Liver (tissue), 9 donors: Measurements from ENCODE around the gene C1R. TPM values are rescaled to one million over a fixed set of nuclear protein-coding genes. Genes with fewer than 3 reads are reported as not detected.

ENCODE experiments used
- DNase-seq: peaks from one replicate; pipeline ENCODE4 v3.0.0-alpha.2; 2017; ENCODE audit warnings: low spot score
- H3K27ac ChIP-seq, 2 donors: one replicate each; pipeline ENCODE4 v1.7.0; 2013; ENCODE audit warnings: inconsistent platforms in 2 of 2, low read length in 2 of 2, control low read depth in 1 of 2, low read depth in 1 of 2, mild to moderate bottlenecking in 1 of 2
- H3K27me3 ChIP-seq, 4 donors: one replicate each; pipeline versions ENCODE4 v1.6.1 to v1.7.0; 2013; ENCODE audit warnings: low read length in 3 of 4, inconsistent platforms in 1 of 4, mild to moderate bottlenecking in 1 of 4, moderate library complexity in 1 of 4; ENCODE audit not compliant: control insufficient read depth in 4 of 4, insufficient read depth in 4 of 4
- H3K36me3 ChIP-seq, 4 donors: one replicate each; pipeline versions ENCODE4 v1.6.1 to v1.7.0; 2013; ENCODE audit warnings: low read length in 3 of 4, mild to moderate bottlenecking in 3 of 4, low read depth in 1 of 4, moderate library complexity in 1 of 4; ENCODE audit not compliant: control insufficient read depth in 4 of 4, insufficient read depth in 3 of 4
- H3K4me1 ChIP-seq, 4 donors: one replicate each; pipeline versions ENCODE4 v1.6.1 to v1.7.0; 2013; ENCODE audit warnings: low read length in 3 of 4, mild to moderate bottlenecking in 3 of 4, moderate library complexity in 1 of 4; ENCODE audit not compliant: control insufficient read depth in 4 of 4, insufficient read depth in 4 of 4
- H3K4me3 ChIP-seq, 3 donors: one replicate each; pipeline versions ENCODE4 v1.6.1 to v1.7.0; 2013; ENCODE audit warnings: low read length in 3 of 3, control low read depth in 1 of 3, low read depth in 1 of 3, mild to moderate bottlenecking in 1 of 3
- H3K9ac ChIP-seq, 2 donors: one replicate each; pipeline ENCODE4 v1.7.0; 2013; ENCODE audit warnings: low read length in 2 of 2, mild to moderate bottlenecking in 2 of 2, moderate library complexity in 2 of 2, control low read depth in 1 of 2, low read depth in 1 of 2
- H3K9me3 ChIP-seq, 4 donors: one replicate each; pipeline versions ENCODE4 v1.6.1 to v1.7.0; 2013; ENCODE audit warnings: low read length in 3 of 4; ENCODE audit not compliant: control insufficient read depth in 4 of 4
- EGR1 ChIP-seq, 2 donors: IDR thresholded peaks; 2 replicates each; pipeline ENCODE4 v1.6.1; 2016 to 2018; ENCODE audit warnings: antibody characterized with exemption in 2 of 2, low read depth in 2 of 2
- FOXA1 ChIP-seq: IDR thresholded peaks from 2 replicates; pipeline ENCODE4 v1.6.1; 2016; ENCODE audit warnings: antibody characterized with exemption
- FOXA2 ChIP-seq: IDR thresholded peaks from 2 replicates; pipeline ENCODE4 v1.6.1; 2016; ENCODE audit warnings: antibody characterized with exemption
- GABPA ChIP-seq, 2 donors: IDR thresholded peaks in 1 of 2; conservative IDR thresholded peaks in 1 of 2; 2 replicates each; pipeline ENCODE4 v1.6.1; 2016; ENCODE audit warnings: antibody characterized with exemption in 2 of 2, mild to moderate bottlenecking in 1 of 2, moderate library complexity in 1 of 2
- HNF4A ChIP-seq, 2 donors: conservative IDR thresholded peaks; 2 replicates each; pipeline ENCODE4 v1.6.1; 2016; ENCODE audit warnings: antibody characterized with exemption in 2 of 2, mild to moderate bottlenecking in 2 of 2
- HNF4G ChIP-seq: IDR thresholded peaks from 2 replicates; pipeline ENCODE4 v1.6.1; 2016; ENCODE audit warnings: antibody characterized with exemption
- JUND ChIP-seq, 2 donors: IDR thresholded peaks; 2 replicates each; pipeline ENCODE4 v1.6.1; 2016; ENCODE audit warnings: antibody characterized with exemption in 2 of 2
- NR2F2 ChIP-seq: IDR thresholded peaks from 2 replicates; pipeline ENCODE4 v1.6.1; 2016; ENCODE audit warnings: antibody characterized with exemption
- RAD21 ChIP-seq, 2 donors: IDR thresholded peaks; 2 replicates each; pipeline ENCODE4 v1.6.1; 2016; ENCODE audit warnings: antibody characterized with exemption in 2 of 2, mild to moderate bottlenecking in 2 of 2
- RXRA ChIP-seq, 2 donors: IDR thresholded peaks; 2 replicates each; pipeline ENCODE4 v1.6.1; 2017 to 2018; ENCODE audit warnings: antibody characterized with exemption in 2 of 2, mild to moderate bottlenecking in 1 of 2
- SP1 ChIP-seq: IDR thresholded peaks from 2 replicates; pipeline ENCODE4 v1.6.1; 2018; ENCODE audit warnings: antibody characterized with exemption, mild to moderate bottlenecking
- TAF1 ChIP-seq: conservative IDR thresholded peaks from 2 replicates; pipeline ENCODE4 v1.6.1; 2016; ENCODE audit warnings: antibody characterized with exemption, mild to moderate bottlenecking
- YY1 ChIP-seq: IDR thresholded peaks from 2 replicates; pipeline ENCODE4 v1.6.1; 2016; ENCODE audit warnings: antibody characterized with exemption, mild to moderate bottlenecking
- WGBS: extraction: QIAGEN DNeasy Blood & Tissue Kit; methylation state at CpG from one replicate; pipeline ENCODE4 v1.1.7; 2013; 5-methylcytosine and 5-hydroxymethylcytosine counted together
- polyA plus RNA-seq, 2 donors: library from polyadenylated mRNA; stranded (reverse) in 1 of 2; unstranded in 1 of 2; fragments of 200-250 nt in 1 of 2; fragments of >200 nt in 1 of 2; fragmentation: Nextera tagmentation in 1 of 2; extraction: Ambion mirVana in 1 of 2; gene quantifications; one replicate each; pipeline versions ENCODE4 v1.2.1 to v1.2.3, GENCODE V29; 2013 to 2015
- total RNA-seq, 2 donors: library from RNA; depleted of rRNA; stranded (reverse); fragments of >200 nt; gene quantifications; one replicate each; pipeline ENCODE4 v1.2.3, GENCODE V29; 2014
- TF ChIP-seq, protein P1 (sequence below): fragments of 150-350 bp; IDR thresholded peaks from 2 replicates; pipeline ENCODE4 v1.5.1; 2017; ENCODE audit warnings: improper control_type of control experiment, low read depth, low read length; ENCODE audit not compliant: missing input control
- TF ChIP-seq, protein P2 (sequence below): IDR thresholded peaks from 2 replicates; pipeline ENCODE4 v1.6.1; 2016; ENCODE audit warnings: antibody characterized with exemption
- TF ChIP-seq, protein P3 (sequence below): IDR thresholded peaks from 2 replicates; pipeline ENCODE4 v1.6.1; 2016; ENCODE audit warnings: antibody characterized with exemption, mild to moderate bottlenecking
- TF ChIP-seq, protein P4 (sequence below): IDR thresholded peaks from 2 replicates; pipeline ENCODE4 v1.6.1; 2016; ENCODE audit warnings: antibody characterized with exemption
- TF ChIP-seq, protein P5 (sequence below): IDR thresholded peaks from 2 replicates; pipeline ENCODE4 v1.6.1; 2016; ENCODE audit warnings: antibody characterized with exemption
- donor health status: healthy.
- donor health status: healthy.
- donor health status: healthy.
- donor health status: healthy.
- donor health status: healthy.

The C1R gene
- total and polyA plus RNA-seq, 4 donors = 211 to 1,822 (median 1,153) TPM

DNA sequence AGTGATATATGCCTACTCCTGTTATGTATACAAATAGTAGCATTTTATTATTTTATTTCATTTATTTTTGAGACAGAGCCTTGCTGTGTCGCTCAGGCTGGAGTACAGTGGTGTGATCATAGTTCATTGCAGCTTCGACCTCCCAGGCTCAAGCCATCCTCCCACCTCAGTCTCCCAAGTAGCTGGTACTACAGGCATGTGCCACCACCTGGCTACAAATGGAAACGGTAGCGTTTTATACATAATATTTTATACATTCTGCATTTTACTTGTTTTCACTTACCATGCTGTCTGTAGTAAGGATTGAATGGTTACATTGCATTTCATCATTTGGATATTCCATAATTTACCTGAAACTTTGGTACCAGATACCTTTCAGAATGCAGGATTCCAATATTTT is 14.1 kb downstream of the C1R start:
- Histone ChIP-seq H3K4me3 (no peak overlapping the region), H3K27ac (peak overlapping the region in 1 of 2 donors; percentile 72), H3K27me3 (no peaks in the 10 kb centered on the region), H3K9ac (no peak overlapping the region), H3K36me3 (peaks cover 4 to 25% (median 23%) of the 10 kb centered on the region in 4 donors), H3K4me1 (peaks cover 9 to 53% (median 46%) of the 10 kb centered on the region in 4 donors), H3K9me3 (no peaks in the 10 kb centered on the region)
- 61% methylated on average over 4 of the region's 4 CpGs for WGBS
- DNase-seq = no peak
- TF ChIP-seq RAD21 (IDR thresholded peaks at IDR 0.05) = no peak

DNA sequence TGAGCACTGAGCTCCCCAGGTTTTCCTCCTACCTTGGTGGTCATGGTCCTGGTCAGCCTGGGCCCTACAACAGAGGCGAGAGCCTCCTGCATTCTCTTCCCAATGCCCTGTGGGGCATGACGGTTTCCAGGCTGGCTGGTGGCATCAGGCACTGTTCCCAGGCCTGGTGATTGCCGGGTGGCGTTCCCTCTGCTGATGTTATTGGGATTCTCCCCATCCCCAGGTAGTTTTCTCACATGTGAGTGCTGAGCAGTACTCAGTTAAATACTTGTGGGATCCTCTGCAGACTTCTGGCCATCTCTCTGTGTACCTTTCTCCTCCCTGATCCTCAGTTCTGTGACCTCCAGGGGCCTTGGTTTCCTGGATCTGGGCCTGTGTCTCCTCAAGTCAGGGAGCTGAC is 15.8 kb downstream of the C1R start:
- H3K4me3 ChIP-seq = no peak overlapping the region
- H3K27me3 ChIP-seq = no peaks in the 10 kb centered on the region
- H3K36me3 ChIP-seq = peaks cover 1 to 10% (median 9%) of the 10 kb centered on the region in 4 donors
- no peak overlapping the region for H3K27ac ChIP-seq
- DNase-seq = no peak
- peaks cover 8 to 52% (median 45%) of the 10 kb centered on the region in 4 donors for H3K4me1 ChIP-seq
- TF ChIP-seq HNF4G (no peak), YY1 (no peak)
- H3K9ac ChIP-seq = no peak overlapping the region
- 96% methylated on average over 4 of the region's 4 CpGs for WGBS
- no peaks in the 10 kb centered on the region for H3K9me3 ChIP-seq

DNA sequence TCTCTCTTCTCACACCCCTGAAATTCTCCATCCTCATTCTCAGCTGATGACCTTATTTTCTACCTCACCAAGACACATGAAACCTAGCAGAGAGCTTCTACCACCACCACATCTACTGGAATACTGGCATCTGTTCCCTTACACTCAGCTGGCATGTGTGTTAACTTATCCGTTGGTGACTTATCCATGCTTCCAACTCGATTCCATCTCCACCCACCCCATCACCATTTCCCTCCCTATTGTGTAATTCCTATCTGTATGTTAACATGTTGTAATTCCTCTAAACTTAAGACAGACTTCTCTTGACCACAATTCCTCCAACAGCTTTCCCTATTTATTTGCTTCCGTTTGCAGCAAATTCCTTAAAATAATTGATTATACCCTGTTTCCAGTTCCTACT is 16.3 kb downstream of the C1R start:
- Histone ChIP-seq H3K27me3 (no peaks in the 10 kb centered on the region), H3K9me3 (no peaks in the 10 kb centered on the region), H3K4me3 (no peak overlapping the region), H3K27ac (no peak overlapping the region), H3K4me1 (peaks cover 7 to 52% (median 44%) of the 10 kb centered on the region in 4 donors), H3K9ac (no peak overlapping the region), H3K36me3 (peaks cover 1 to 10% (median 7%) of the 10 kb centered on the region in 4 donors)
- TF ChIP-seq, protein P1, sequence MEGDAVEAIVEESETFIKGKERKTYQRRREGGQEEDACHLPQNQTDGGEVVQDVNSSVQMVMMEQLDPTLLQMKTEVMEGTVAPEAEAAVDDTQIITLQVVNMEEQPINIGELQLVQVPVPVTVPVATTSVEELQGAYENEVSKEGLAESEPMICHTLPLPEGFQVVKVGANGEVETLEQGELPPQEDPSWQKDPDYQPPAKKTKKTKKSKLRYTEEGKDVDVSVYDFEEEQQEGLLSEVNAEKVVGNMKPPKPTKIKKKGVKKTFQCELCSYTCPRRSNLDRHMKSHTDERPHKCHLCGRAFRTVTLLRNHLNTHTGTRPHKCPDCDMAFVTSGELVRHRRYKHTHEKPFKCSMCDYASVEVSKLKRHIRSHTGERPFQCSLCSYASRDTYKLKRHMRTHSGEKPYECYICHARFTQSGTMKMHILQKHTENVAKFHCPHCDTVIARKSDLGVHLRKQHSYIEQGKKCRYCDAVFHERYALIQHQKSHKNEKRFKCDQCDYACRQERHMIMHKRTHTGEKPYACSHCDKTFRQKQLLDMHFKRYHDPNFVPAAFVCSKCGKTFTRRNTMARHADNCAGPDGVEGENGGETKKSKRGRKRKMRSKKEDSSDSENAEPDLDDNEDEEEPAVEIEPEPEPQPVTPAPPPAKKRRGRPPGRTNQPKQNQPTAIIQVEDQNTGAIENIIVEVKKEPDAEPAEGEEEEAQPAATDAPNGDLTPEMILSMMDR = no peak
- TF ChIP-seq, protein P2, sequence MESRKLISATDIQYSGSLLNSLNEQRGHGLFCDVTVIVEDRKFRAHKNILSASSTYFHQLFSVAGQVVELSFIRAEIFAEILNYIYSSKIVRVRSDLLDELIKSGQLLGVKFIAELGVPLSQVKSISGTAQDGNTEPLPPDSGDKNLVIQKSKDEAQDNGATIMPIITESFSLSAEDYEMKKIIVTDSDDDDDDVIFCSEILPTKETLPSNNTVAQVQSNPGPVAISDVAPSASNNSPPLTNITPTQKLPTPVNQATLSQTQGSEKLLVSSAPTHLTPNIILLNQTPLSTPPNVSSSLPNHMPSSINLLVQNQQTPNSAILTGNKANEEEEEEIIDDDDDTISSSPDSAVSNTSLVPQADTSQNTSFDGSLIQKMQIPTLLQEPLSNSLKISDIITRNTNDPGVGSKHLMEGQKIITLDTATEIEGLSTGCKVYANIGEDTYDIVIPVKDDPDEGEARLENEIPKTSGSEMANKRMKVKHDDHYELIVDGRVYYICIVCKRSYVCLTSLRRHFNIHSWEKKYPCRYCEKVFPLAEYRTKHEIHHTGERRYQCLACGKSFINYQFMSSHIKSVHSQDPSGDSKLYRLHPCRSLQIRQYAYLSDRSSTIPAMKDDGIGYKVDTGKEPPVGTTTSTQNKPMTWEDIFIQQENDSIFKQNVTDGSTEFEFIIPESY = no peak
- TF ChIP-seq, protein P3, sequence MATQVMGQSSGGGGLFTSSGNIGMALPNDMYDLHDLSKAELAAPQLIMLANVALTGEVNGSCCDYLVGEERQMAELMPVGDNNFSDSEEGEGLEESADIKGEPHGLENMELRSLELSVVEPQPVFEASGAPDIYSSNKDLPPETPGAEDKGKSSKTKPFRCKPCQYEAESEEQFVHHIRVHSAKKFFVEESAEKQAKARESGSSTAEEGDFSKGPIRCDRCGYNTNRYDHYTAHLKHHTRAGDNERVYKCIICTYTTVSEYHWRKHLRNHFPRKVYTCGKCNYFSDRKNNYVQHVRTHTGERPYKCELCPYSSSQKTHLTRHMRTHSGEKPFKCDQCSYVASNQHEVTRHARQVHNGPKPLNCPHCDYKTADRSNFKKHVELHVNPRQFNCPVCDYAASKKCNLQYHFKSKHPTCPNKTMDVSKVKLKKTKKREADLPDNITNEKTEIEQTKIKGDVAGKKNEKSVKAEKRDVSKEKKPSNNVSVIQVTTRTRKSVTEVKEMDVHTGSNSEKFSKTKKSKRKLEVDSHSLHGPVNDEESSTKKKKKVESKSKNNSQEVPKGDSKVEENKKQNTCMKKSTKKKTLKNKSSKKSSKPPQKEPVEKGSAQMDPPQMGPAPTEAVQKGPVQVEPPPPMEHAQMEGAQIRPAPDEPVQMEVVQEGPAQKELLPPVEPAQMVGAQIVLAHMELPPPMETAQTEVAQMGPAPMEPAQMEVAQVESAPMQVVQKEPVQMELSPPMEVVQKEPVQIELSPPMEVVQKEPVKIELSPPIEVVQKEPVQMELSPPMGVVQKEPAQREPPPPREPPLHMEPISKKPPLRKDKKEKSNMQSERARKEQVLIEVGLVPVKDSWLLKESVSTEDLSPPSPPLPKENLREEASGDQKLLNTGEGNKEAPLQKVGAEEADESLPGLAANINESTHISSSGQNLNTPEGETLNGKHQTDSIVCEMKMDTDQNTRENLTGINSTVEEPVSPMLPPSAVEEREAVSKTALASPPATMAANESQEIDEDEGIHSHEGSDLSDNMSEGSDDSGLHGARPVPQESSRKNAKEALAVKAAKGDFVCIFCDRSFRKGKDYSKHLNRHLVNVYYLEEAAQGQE = no peak
- TF ChIP-seq HNF4A (conservative IDR thresholded peaks at IDR 0.05) (no peak), FOXA1 (no peak), JUND (IDR thresholded peaks at IDR 0.05) (no peak), SP1 (no peak), NR2F2 (no peak), HNF4G (no peak), RXRA (IDR thresholded peaks at IDR 0.05) (no peak), GABPA (IDR thresholded peaks at IDR 0.05 in 1 of 2, conservative IDR thresholded peaks at IDR 0.05 in 1 of 2) (no peak), TAF1 (no peak), YY1 (no peak), RAD21 (IDR thresholded peaks at IDR 0.05) (no peak), FOXA2 (no peak), EGR1 (IDR thresholded peaks at IDR 0.05; ENCODE audit: low read depth in 2 of 2) (no peak)
- TF ChIP-seq, protein P4, sequence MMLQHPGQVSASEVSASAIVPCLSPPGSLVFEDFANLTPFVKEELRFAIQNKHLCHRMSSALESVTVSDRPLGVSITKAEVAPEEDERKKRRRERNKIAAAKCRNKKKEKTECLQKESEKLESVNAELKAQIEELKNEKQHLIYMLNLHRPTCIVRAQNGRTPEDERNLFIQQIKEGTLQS = no peak
- TF ChIP-seq, protein P5, sequence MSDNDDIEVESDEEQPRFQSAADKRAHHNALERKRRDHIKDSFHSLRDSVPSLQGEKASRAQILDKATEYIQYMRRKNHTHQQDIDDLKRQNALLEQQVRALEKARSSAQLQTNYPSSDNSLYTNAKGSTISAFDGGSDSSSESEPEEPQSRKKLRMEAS = no peak
- no peak for DNase-seq
- 69% methylated on average over 3 of the region's 3 CpGs for WGBS
